ENCODE data around the gene SAP30BP.

DNA sequence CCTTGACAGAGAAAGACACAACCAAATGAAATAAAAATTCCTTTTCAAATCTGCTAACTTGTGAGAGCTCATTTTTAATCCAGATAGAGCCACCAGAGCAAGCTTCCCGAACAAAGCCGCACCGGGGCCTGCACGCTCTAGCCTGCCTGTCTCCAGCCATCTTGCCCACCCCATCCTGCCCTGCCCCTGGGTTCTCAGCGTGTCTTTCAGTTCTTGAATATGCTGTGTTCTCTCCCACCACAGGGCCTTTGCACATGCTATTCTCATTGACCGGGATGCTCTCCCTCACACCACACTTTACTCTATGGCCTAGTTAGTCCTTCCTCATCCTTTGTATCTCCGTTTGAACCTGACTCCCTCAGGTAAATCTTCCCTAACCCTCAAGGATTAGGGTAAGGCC lies 19.2 kb upstream of the SAP30BP start:
- TF ChIP-seq CTCF (IDR thresholded peaks at IDR 0.05; ENCODE audit: low read depth, low read length) (no peak), EZH2phosphoT487 (IDR thresholded peaks at IDR 0.05; ENCODE audit: low read depth) (no peak)
